H1 (cell line): ENCODE measurements around the gene TSPAN4. TPM values are rescaled to one million over a fixed set of nuclear protein-coding genes. Genes with fewer than 3 reads are reported as not detected.
A peak's percentile ranks its signal among the peaks of the same experiment; 100 is the strongest.

Source experiments
- CTCF ChIA-PET: fragments of 300-600 bp; sonication (Branson Sonifier 250); formaldehyde crosslinking; loops from one replicate; lab custom pipeline; 2021; ENCODE audit not compliant: partially characterized antibody; lab: Charles Lee
- POLR2A ChIA-PET: fragments of 300-600 bp; sonication (Branson Sonifier 250); formaldehyde crosslinking; loops from one replicate; lab custom pipeline; 2021; ENCODE audit warnings: inconsistent platforms; ENCODE audit not compliant: partially characterized antibody; lab: Charles Lee
- DNase-seq, 2 experiments: peaks; one replicate each; pipeline versions ENCODE4 v3.0.0 to v3.0.0-alpha.2; 2010 to 2022; ENCODE audit warnings: low spot score in 2 of 2, low read depth in 1 of 2, mixed read lengths in 1 of 2
- FAIRE-seq: peaks from 2 replicates; lab custom pipeline; 2011; peaks lifted over from hg19 to GRCh38; lab: Jason Lieb, UNC
- H2AFZ ChIP-seq: 2 replicates; pipeline ENCODE4 v1.8.1; 2012; ENCODE audit warnings: low read length, inconsistent platforms
- H2AK5ac ChIP-seq: 2 replicates; pipeline ENCODE4 v1.6.1; 2013; ENCODE audit warnings: low read depth, low read length
- H2BK120ac ChIP-seq: replicated peaks from 2 replicates; pipeline ENCODE3; 2013; ENCODE audit warnings: low read depth, low read length, inconsistent platforms
- H2BK12ac ChIP-seq: 2 replicates; pipeline ENCODE4 v1.6.1; 2013; ENCODE audit warnings: low read depth, low read length
- H2BK15ac ChIP-seq: 2 replicates; pipeline ENCODE4 v1.6.1; 2013; ENCODE audit warnings: low read length
- H2BK20ac ChIP-seq: 2 replicates; pipeline ENCODE4 v1.6.1; 2013; ENCODE audit warnings: low read length
- H2BK5ac ChIP-seq: 2 replicates; pipeline ENCODE4 v1.6.1; 2013; ENCODE audit warnings: low read depth, low read length
- H3K14ac ChIP-seq: 2 replicates; pipeline ENCODE4 v1.6.1; 2013; ENCODE audit warnings: inconsistent platforms; ENCODE audit not compliant: insufficient read length
- H3K18ac ChIP-seq: 2 replicates; pipeline ENCODE4 v1.6.1; 2013; ENCODE audit warnings: low read length; ENCODE audit errors: extremely low read depth
- H3K23ac ChIP-seq: 2 replicates; pipeline ENCODE4 v1.6.1; 2013; ENCODE audit warnings: inconsistent platforms; ENCODE audit not compliant: insufficient read length
- H3K23me2 ChIP-seq: 2 replicates; pipeline ENCODE4 v1.6.1; 2013; ENCODE audit warnings: low read depth, low read length
- H3K27ac ChIP-seq: 2 replicates; pipeline ENCODE4 v1.6.1; 2011; ENCODE audit warnings: low read depth, low read length, inconsistent platforms
- H3K27me3 ChIP-seq, 4 experiments: replicated peaks in 1 of 4; 1 replicate in 1 of 4; 2 replicates in 3 of 4; pipeline versions ENCODE4 v1.6.1 to v1.8.1; 2011 to 2013; ENCODE audit warnings: low read length in 3 of 4, mild to moderate bottlenecking in 3 of 4, inconsistent platforms in 2 of 4, mixed read lengths in 2 of 4, moderate library complexity in 1 of 4; ENCODE audit not compliant: control insufficient read depth in 3 of 4, insufficient read depth in 3 of 4; ENCODE audit errors: extremely low read depth in 1 of 4
- H3K36me3 ChIP-seq, 4 experiments: 2 replicates each; pipeline versions ENCODE4 v1.6.1 to v1.8.1; 2011 to 2013; ENCODE audit warnings: mild to moderate bottlenecking in 4 of 4, low read length in 3 of 4, moderate library complexity in 2 of 4, control low read depth in 1 of 4, inconsistent platforms in 1 of 4; ENCODE audit not compliant: insufficient read depth in 4 of 4, control insufficient read depth in 2 of 4
- H3K4ac ChIP-seq: replicated peaks from 2 replicates; pipeline ENCODE3; 2013; ENCODE audit warnings: low read length, low read depth, mixed read lengths, inconsistent platforms; ENCODE audit not compliant: insufficient read length
- H3K4me1 ChIP-seq, 4 experiments: replicated peaks in 1 of 4; 1 replicate in 1 of 4; 2 replicates in 3 of 4; pipeline versions ENCODE4 v1.6.1 to v1.8.1; 2011 to 2013; ENCODE audit warnings: low read length in 3 of 4, inconsistent platforms in 2 of 4, mixed read lengths in 1 of 4; ENCODE audit not compliant: insufficient read depth in 4 of 4, control insufficient read depth in 3 of 4
- H3K4me2 ChIP-seq, 2 experiments: 2 replicates each; pipeline versions ENCODE4 v1.6.1 to v1.8.1; 2011 to 2013; ENCODE audit warnings: low read depth in 2 of 2, low read length in 2 of 2, control low read depth in 1 of 2, inconsistent platforms in 1 of 2, mild to moderate bottlenecking in 1 of 2; ENCODE audit not compliant: insufficient read depth in 1 of 2
- H3K4me3 ChIP-seq, 4 experiments: fragments of 200-600, 300-600 bp in 1 of 4; sonication (generic), shearing (Covaris generic), sonication (Bioruptor Twin) in 1 of 4; 2 replicates each; pipeline versions ENCODE4 v1.5.1 to v1.8.1; 2011 to 2016; ENCODE audit warnings: low read length in 4 of 4, low read depth in 3 of 4, control low read depth in 2 of 4, inconsistent platforms in 2 of 4, mild to moderate bottlenecking in 2 of 4, mixed read lengths in 1 of 4, moderate library complexity in 1 of 4; ENCODE audit not compliant: insufficient read depth in 2 of 4; ENCODE audit errors: extremely low read depth in 1 of 4
- H3K56ac ChIP-seq: replicated peaks from 2 replicates; pipeline ENCODE3; 2013; ENCODE audit warnings: low read depth, mild to moderate bottlenecking, mixed read lengths, low read length, inconsistent platforms; ENCODE audit not compliant: insufficient read length
- H3K79me1 ChIP-seq: 2 replicates; pipeline ENCODE4 v1.6.1; 2013; ENCODE audit warnings: low read depth, low read length, control low read depth
- H3K79me2 ChIP-seq, 2 experiments: 2 replicates each; pipeline versions ENCODE4 v1.6.1 to v1.8.1; 2012 to 2013; ENCODE audit warnings: low read length in 2 of 2, mild to moderate bottlenecking in 2 of 2, inconsistent platforms in 1 of 2; ENCODE audit not compliant: insufficient read depth in 2 of 2, control insufficient read depth in 1 of 2
- H3K9ac ChIP-seq, 4 experiments: replicated peaks in 1 of 4; 1 replicate in 1 of 4; 2 replicates in 3 of 4; pipeline versions ENCODE4 v1.6.1 to v1.8.1; 2011 to 2013; ENCODE audit warnings: low read depth in 3 of 4, low read length in 3 of 4, control low read depth in 2 of 4, mild to moderate bottlenecking in 2 of 4, moderate library complexity in 2 of 4, inconsistent platforms in 1 of 4; ENCODE audit errors: extremely low read depth in 1 of 4
- H3K9me3 ChIP-seq, 2 experiments: 2 replicates each; pipeline versions ENCODE4 v1.6.1 to v1.8.1; 2012 to 2013; ENCODE audit warnings: mild to moderate bottlenecking in 2 of 2, moderate library complexity in 2 of 2, control low read depth in 1 of 2, inconsistent platforms in 1 of 2, low read depth in 1 of 2, low read length in 1 of 2, mixed read lengths in 1 of 2; ENCODE audit not compliant: insufficient read depth in 2 of 2
- H4K20me1 ChIP-seq, 2 experiments: replicated peaks in 1 of 2; 2 replicates each; pipeline versions ENCODE3 to v1.8.1; 2011 to 2013; ENCODE audit warnings: inconsistent platforms in 2 of 2, low read length in 2 of 2, mild to moderate bottlenecking in 1 of 2; ENCODE audit not compliant: insufficient read depth in 2 of 2, control insufficient read depth in 1 of 2
- H4K5ac ChIP-seq: 2 replicates; pipeline ENCODE4 v1.6.1; 2013; ENCODE audit warnings: low read length, low read depth, mixed read lengths, inconsistent platforms; ENCODE audit not compliant: insufficient read length
- H4K8ac ChIP-seq: 2 replicates; pipeline ENCODE4 v1.8.0; 2013; ENCODE audit warnings: mild to moderate bottlenecking, moderate library complexity, low read length, inconsistent platforms; ENCODE audit not compliant: insufficient read depth; ENCODE audit errors: extremely low read depth
- H4K91ac ChIP-seq: replicated peaks from 2 replicates; pipeline ENCODE3; 2013; ENCODE audit warnings: low read length, mixed read lengths, inconsistent platforms; ENCODE audit not compliant: insufficient read length
- POU5F1 ChIP-seq: IDR thresholded peaks from 2 replicates; pipeline ENCODE4 v1.6.1; 2011; ENCODE audit warnings: low read depth, mild to moderate bottlenecking, low read length, moderate library complexity
- RAD21 ChIP-seq, 2 experiments: IDR thresholded peaks in 1 of 2; conservative IDR thresholded peaks in 1 of 2; 2 replicates each; pipeline ENCODE4 v1.6.1; 2011; ENCODE audit warnings: low read depth in 2 of 2, low read length in 2 of 2, improper control_type of control experiment in 1 of 2, inconsistent platforms in 1 of 2, mild to moderate bottlenecking in 1 of 2, moderate library complexity in 1 of 2
- RXRA ChIP-seq: IDR thresholded peaks from 2 replicates; pipeline ENCODE4 v1.6.1; 2011; ENCODE audit warnings: low read depth, mild to moderate bottlenecking, low read length, moderate library complexity; ENCODE audit not compliant: insufficient read depth
- WGBS, 2 experiments: shearing (Covaris generic) in 1 of 2; methylation state at CpG; one replicate each; pipeline versions ENCODE4 v1.1.6 to v1.1.7; 2013 to 2015; ENCODE audit warnings: low lambda C conversion rate in 2 of 2, mixed read lengths in 2 of 2, inconsistent platforms in 1 of 2, low coverage in 1 of 2, missing lambda C conversion rate in 1 of 2; ENCODE audit not compliant: insufficient replicate concordance in 2 of 2, insufficient coverage in 1 of 2, insufficient read length in 1 of 2; ENCODE audit errors: extremely low coverage in 1 of 2, missing lambda C conversion rate in 1 of 2; 5-methylcytosine and 5-hydroxymethylcytosine counted together
- polyA plus RNA-seq, 7 experiments: library from polyadenylated mRNA; depleted of rRNA in 3 of 7; stranded (reverse) in 5 of 7; unstranded in 2 of 7; fragments of >200 nt in 5 of 7; fragments of 200-250 nt in 2 of 7; gene quantifications; 1 replicate in 5 of 7; 2 replicates in 1 of 7; 4 replicates in 1 of 7; pipeline versions ENCODE4 v1.2.1 to v1.2.3, GENCODE V29; 2011 to 2013; ENCODE audit warnings: missing spikeins in 2 of 7, mixed read lengths in 2 of 7
- total RNA-seq: library from RNA; stranded (reverse); fragmentation: NEBNext Ultra II Directional; extraction: Animal tissue kit (Norgen Biotek cat#: 25700); gene quantifications from 2 replicates; pipeline ENCODE4 v1.2.1, GENCODE V29; 2021
- TF ChIP-seq, protein P1 (sequence below): IDR thresholded peaks from 2 replicates; pipeline ENCODE4 v1.6.1; 2011; ENCODE audit warnings: low read length, improper control_type of control experiment
- TF ChIP-seq, protein P2 (sequence below): IDR thresholded peaks from 2 replicates; pipeline ENCODE4 v1.6.1; 2012; ENCODE audit warnings: inconsistent platforms
- TF ChIP-seq, protein P3 (sequence below), 3 experiments: IDR thresholded peaks; 1 replicate in 2 of 3; 2 replicates in 1 of 3; pipeline versions ENCODE4 v1.5.1 to v1.6.1; 2011; ENCODE audit warnings: low read length in 3 of 3, mild to moderate bottlenecking in 3 of 3, inconsistent platforms in 2 of 3, low read depth in 1 of 3, moderate library complexity in 1 of 3; ENCODE audit not compliant: insufficient read depth in 1 of 3; ENCODE audit errors: control extremely low read depth in 1 of 3

Gene TSPAN4
- total and polyA plus RNA-seq, 2 of the 8 experiments (the other 6 are each of a cell fraction or from before 2014, with no cell fraction given) = 74.1 to 145 TPM

DNA sequence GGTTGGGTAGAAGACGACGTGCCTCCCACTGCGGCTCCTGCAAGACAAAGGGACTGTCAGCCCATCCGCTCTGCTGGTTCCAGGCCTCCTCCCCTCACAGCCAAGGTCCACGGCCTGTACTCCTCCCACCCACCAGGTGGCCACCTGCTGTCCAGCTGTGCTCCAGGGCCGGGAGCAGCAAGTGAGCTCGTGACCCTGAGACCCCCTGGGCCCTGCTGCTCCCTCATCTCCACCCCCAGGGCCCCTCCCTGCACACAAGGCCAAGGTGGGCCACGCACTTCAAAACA is 27.4 kb downstream of the TSPAN4 start:
- 76% methylated on average over 8 of the region's 8 CpGs; no CpG with 5 or more reads in 1 of the 2 experiments for WGBS, 2 experiments
- no peak overlapping the region for H2AFZ ChIP-seq
- no peak overlapping the region for H2AK5ac ChIP-seq
- peaks cover 0 to 11% (median 7%) of the 10 kb centered on the region in 4 experiments; a peak in 5 of 7 replicates for H3K4me1 ChIP-seq
- H3K14ac ChIP-seq = no peak overlapping the region
- no peaks in the 10 kb centered on the region for H3K79me2 ChIP-seq
- H3K4me2 ChIP-seq = no peak overlapping the region; a peak in 1 of 4 replicates
- H3K36me3 ChIP-seq = peaks cover 0 to 4% (median 0%) of the 10 kb centered on the region in 4 experiments; a peak in 3 of 8 replicates
- TF ChIP-seq POU5F1 = no peak
- TF ChIP-seq RXRA = no peak
- TF ChIP-seq, protein P1, sequence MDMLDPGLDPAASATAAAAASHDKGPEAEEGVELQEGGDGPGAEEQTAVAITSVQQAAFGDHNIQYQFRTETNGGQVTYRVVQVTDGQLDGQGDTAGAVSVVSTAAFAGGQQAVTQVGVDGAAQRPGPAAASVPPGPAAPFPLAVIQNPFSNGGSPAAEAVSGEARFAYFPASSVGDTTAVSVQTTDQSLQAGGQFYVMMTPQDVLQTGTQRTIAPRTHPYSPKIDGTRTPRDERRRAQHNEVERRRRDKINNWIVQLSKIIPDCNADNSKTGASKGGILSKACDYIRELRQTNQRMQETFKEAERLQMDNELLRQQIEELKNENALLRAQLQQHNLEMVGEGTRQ = no peak
- TF ChIP-seq, protein P2, sequence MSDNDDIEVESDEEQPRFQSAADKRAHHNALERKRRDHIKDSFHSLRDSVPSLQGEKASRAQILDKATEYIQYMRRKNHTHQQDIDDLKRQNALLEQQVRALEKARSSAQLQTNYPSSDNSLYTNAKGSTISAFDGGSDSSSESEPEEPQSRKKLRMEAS = peak; percentile 53; the same call in 1 of the 2 replicates
- TF ChIP-seq RAD21 (IDR thresholded peaks at IDR 0.05 in 1 of 2, conservative IDR thresholded peaks at IDR 0.05 in 1 of 2; ENCODE audit: low read depth in 2 of 2, low read length in 2 of 2) = peak in 1 of 2 experiments; percentile 24; a peak in 2 of 4 replicates
- TF ChIP-seq, protein P3, sequence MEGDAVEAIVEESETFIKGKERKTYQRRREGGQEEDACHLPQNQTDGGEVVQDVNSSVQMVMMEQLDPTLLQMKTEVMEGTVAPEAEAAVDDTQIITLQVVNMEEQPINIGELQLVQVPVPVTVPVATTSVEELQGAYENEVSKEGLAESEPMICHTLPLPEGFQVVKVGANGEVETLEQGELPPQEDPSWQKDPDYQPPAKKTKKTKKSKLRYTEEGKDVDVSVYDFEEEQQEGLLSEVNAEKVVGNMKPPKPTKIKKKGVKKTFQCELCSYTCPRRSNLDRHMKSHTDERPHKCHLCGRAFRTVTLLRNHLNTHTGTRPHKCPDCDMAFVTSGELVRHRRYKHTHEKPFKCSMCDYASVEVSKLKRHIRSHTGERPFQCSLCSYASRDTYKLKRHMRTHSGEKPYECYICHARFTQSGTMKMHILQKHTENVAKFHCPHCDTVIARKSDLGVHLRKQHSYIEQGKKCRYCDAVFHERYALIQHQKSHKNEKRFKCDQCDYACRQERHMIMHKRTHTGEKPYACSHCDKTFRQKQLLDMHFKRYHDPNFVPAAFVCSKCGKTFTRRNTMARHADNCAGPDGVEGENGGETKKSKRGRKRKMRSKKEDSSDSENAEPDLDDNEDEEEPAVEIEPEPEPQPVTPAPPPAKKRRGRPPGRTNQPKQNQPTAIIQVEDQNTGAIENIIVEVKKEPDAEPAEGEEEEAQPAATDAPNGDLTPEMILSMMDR (IDR thresholded peaks at IDR 0.05; ENCODE audit: control extremely low read depth in 1 of 3, insufficient read depth in 1 of 3, low read depth in 1 of 3, low read length in 3 of 3) = peak in 2 of 3 experiments; percentile 31 to 38; a peak in 2 of 4 replicates
- TF ChIP-seq, all 59 proteins: peak for 3
- Histone ChIP-seq H3K4me3 (no peak overlapping the region), H3K56ac (no peak overlapping the region), H2BK20ac (no peak overlapping the region), H4K5ac (no peak overlapping the region), H4K8ac (no peak overlapping the region; the same call in 1 of the 2 replicates), H3K79me1 (no peaks in the 10 kb centered on the region), H3K27ac (no peak overlapping the region), H2BK120ac (no peak overlapping the region), H2BK5ac (no peak overlapping the region), H3K23ac (no peak overlapping the region), H3K18ac (peak overlapping the region; percentile 13; the same call in 1 of the 2 replicates), H2BK15ac (no peak overlapping the region), H3K4ac (no peak overlapping the region), H2BK12ac (no peak overlapping the region), H3K9me3 (no peaks in the 10 kb centered on the region), H3K27me3 (no peaks in the 10 kb centered on the region), H4K20me1 (peaks cover 13 to 35% of the 10 kb centered on the region in 2 experiments), H4K91ac (no peak overlapping the region), H3K23me2 (no peaks in the 10 kb centered on the region), H3K9ac (no peak overlapping the region; a peak in 1 of 7 replicates)
- FAIRE-seq (no peak), DNase-seq (no peak)
- ChIA-PET POLR2A (interaction anchor here (0.8 to 1.7 kb wide), 3 partner anchors 10 to 19 kb away, joined by 3 to 5 read pairs (median 4); no protein-coding TSS in a partner anchor), CTCF (interaction anchor here (0.6 to 6.3 kb wide), 13 partner anchors 10 to 181 kb away, joined by 3 to 35 read pairs (median 4); no protein-coding TSS in a partner anchor)
